ENCODE measurements around the gene UBE2K.
"Not testable (repeated sequence)": the region's sequence is repeated elsewhere in the genome, so short reads cannot be mapped to it uniquely, and the experiment has no call there.

UBE2K gene

GRCh38 chr4:39698424-39699009 lies 581 bp downstream of the UBE2K start:
- peak; percentile 83 for DNase-seq

GRCh38 chr4:39699687-39700409 lies 1.9 kb downstream of the UBE2K start:
- DNase-seq = no peak

DNA sequence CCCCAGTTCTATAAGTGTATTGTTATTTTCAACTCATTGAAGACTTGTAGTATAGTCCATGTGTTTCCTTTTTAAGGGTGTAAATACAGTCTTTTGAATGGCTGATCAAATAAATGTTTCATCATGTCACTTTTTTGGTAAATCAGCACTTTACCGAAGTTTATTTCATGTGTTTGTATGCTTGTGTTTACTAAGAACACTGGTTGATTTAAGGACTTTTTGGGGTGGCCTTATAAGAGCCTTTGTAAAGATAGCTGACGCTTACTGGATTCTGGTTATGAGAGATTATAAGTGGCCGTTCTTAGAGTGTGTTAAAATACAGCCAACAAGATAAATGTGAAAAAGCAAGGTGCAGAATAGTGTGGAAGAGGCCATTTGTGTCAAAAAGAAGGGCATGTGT lies 2.6 kb downstream of the UBE2K start:
- DNase-seq = no peak

DNA sequence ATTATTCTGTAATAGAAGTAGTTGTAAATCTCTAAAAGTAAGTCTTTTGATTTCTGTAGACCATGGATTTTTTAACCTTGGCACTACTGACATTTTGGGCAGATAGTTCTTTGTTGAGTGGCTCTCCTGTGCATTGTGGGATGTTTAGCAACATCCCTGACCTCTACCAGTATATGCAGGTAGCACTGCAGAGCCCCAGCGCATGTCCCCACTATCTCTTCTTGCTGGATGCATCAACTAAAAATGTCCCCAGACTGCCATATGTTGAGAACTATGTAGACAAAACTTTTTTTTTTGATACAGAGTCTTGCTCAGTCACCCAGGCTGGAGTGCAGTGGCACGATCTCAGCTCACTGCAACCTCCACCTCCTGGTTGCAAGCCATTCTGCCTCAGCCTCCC lies 4.8 kb downstream of the UBE2K start:
- no peak for DNase-seq

DNA sequence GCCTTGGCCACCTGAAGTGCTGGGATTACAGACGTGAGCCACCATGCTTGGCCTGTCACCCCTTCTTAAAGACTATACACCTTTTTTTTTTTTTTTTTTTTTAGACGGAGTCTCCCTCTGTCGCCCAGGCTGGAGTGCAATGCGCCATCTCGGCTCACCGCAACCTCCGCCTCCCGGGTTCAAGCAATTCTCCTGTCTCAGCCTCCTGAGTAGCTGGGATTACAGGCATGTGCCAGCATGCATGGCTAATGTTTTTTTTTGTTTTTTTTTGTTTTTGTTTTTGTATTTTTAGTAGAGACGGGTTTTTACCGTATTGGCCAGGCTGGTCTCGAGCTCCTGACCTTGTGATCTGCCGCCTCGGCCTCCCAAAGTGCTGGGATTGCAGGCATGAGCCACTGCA lies 6.9 kb downstream of the UBE2K start:
- not testable (repeated sequence) for DNase-seq

DNA sequence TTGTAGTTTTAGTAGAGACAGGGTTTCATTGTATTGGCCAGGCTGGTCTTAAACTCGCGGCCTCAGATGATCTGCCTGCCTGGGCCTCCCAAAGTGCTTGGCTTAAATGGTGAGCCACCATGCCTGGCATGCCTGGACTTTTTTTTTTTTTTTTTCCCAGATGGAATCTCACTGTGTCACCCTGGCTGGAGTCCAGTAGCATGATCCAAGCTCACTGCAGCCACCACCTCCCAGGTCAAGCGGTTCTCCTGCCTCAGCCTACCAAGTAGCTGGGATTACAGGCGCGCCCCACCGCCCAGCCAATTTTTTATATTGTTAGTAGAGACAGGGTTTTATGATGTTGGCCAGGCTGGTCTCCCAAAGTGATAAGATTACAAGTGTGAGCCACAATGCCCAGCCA lies 8.4 kb downstream of the UBE2K start:
- no peak for DNase-seq

- no peak for DNase-seq
Observed at GRCh38 chr4:39706741-39707511, 9.0 kb downstream of the UBE2K start.

- DNase-seq = no peak
Observed at GRCh38 chr4:39710098-39710896, 12.4 kb downstream of the UBE2K start.

DNA sequence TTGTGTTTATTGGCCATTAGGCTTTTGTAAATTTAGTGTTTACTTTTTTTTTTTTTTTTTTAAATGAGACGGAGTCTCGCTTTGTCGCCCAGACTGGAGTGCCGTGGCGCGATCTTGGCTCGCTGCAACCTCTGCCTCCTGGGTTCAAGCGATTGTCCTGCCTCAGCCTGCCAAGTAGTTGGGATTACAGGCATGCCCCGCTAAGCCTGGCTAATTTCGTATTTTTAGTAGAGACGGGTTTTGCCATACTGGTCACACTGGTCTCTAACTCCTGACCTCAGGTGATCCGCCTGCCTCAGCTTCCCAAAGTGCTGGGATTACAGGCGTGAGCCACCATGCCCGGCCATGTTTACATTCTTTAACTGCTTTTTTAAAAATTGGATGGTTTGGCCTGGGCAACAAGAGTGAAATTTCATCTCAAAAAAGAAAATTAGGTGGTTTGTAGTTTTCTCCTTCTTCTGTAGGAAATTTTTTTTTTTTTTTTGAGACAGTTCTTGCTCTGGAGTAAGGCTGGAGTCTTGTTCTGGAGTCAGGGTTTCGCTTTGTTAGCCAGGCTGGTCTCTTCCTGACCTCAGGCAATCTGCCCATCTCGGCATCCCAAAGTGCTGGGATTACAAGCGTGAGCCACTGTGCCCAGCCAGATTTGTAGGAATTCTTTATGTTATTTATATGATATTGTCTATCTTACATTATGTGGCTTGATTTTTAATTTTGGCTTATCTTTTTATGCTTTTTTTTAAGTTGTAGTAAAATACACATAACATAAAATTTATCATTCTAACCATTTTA lies 15.1 kb downstream of the UBE2K start:
- DNase-seq = no peak

DNA sequence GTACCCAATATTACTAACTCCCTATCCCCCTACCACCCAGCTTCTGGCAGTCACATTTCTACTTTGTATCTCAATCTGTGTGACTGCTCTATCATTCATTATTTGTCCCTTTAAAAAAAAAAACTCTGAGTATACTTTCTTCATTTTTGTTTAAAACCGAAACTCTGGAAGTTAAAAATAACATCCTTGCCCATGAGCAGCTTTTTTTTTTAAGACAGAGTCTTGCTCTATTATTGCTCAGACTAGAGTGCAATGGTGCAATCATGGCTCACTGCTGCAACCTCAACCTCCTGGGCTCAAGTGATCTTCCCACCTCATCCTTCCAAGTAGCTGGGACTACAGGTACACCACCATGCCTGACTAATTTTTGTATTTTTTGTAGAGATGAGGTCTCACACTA lies 15.8 kb downstream of the UBE2K start:
- no peak for DNase-seq

DNA sequence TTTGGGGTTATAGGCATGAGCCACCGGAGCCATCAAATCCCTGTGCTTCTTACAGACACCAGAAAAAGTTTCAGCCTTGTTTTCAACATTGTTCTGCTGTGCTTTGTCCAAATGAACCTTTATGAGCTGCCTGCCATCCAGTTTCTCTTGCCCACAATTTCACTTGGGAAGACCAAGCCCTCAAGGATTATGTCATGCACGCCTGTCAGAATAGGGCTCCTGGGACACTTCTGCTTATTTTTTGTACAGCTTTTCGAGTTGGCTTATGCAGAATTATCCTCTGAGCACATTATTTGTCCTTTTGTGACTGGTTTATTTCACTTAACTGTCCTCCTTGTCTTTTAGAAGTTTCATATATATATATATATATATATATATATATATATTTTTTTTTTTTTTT lies 16.2 kb downstream of the UBE2K start:
- DNase-seq = no peak

DNA sequence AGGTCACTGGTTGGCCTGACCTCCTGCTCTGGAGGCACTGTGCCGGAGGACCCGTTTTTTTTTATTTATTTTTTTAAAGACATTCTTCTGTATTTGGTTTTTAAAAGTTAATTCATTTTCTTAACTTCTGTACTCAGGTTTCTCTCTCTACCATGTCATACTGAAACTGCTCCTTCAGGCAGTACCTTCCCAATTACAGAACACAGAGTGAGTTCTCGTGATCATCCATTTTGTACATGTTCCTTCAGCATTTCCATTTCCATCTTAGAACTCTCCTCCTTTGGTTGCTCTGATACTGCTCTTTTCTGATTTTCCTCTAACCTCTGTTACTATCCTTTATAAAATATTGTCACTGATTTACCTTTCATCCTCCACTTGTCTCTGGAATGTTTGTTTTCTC lies 17.9 kb downstream of the UBE2K start:
- DNase-seq = no peak

DNA sequence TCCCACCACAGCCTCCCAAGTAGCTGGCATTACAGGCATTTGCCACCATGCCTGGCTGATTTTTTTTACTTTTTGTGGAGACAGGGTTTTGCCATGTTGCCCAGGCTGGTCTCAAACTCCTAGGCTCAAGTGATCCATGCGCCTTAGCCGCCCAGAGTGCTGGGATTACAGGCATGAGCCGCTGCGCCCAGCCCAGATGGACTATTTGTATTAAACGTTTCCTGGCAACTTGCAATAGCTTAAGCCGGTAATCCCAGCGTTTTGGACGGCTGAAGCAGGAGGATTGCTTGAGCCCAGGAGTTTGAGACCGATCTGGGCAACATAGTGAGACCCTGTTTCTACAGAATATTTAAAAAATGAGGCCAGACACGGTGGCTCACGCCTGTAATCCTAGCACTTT lies 18.4 kb downstream of the UBE2K start:
- DNase-seq = no peak

DNA sequence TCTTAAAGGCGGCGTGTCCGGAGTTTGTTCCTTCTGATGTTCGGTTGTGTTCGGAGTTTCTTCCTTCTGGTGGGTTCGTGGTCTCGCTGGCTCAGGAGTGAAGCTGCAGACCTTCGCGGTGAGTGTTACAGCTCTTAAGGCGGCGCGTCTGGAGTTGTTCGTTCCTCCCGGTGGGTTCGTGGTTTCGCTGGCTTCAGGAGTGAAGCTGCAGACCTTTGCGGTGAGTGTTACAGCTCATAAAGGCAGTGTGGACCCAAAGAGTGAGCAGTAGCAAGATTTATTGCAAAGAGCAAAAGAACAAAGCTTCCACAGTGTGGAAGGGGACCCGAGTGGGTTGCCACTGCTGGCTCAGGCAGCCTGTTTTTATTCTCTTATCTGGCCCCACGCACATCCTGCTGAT lies 19.8 kb downstream of the UBE2K start:
- peak; percentile 16 for DNase-seq

DNA sequence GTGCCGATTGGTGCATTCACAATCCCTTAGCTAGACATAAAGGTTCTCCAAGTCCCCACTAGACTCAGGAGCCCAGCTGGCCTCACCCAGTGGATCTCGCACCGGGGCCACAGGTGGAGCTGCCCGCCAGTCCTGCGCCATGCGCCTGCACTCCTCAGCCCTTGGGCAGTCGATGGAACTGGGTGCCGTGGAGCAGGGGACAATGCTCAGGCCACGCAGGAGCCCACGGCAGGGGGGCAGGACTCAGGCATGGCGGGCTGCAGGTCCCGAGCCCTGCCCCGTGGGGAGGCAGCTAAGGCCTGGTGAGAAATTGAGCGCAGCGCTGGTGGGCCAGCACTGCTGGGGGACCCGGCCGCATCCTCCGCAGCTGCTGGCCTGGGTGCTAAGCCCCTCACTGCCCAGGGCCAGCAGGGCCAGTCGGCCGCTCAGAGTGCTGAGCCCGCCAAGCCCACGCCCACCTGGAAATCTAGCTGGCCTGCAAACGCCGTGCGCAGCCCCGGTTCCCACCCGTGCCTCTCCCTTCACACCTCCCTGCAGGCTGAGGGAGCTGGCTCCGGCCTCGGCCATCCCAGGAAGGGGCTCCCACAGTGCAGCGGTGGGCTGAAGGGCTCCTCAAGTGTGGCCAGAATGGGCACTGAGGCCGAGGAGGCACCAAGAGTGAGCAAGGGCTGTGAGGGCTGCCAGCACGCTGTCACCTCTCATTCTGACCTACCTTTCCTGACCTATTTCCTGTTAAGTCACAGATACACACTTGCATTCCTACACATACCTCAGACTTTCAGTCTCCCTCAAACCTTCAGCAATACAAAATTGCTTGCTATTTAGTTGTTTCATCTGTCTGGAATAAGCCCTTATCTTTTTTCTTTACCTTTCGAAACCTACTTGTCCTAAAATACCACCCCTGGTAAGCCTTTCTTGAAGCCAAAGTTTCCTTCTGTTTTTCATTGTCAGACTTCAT lies 20.7 kb downstream of the UBE2K start:
- peak; percentile 59 for DNase-seq

DNA sequence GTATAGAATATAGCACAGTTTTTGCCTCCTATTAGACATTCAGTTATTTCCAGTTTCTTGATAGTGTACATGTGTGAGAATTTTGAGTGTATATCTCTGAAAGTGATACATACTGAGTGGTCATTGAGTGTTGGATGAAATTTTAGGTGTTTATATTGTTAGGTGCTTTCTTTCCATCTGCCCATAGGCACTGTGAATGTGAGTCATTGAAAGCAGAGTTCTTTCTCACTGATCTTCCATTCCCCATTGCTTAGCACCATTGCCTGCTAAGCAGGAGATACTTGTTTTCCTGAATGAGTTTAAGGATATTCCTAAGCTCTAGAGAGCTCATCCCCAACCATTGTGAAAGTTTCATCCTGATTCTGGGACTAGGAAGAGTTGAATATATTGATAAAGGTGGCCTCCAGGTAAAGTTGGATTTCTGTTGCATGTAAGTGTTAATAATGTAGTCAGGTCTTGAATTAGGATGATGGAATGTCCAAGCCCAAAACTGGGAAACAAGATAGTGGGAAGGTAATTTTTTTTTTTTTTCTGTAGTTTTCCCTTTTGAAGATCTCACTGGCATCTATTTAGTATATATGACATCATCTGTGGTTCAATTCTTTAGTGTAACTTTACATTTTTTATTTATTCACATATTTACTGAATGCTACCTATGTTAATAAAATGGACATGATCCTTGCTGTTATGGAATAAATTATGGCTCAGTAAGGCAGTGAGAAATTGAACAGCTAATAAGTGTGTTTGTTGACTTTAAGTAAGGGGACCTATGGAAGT lies 22.1 kb downstream of the UBE2K start:
- DNase-seq = no peak

DNA sequence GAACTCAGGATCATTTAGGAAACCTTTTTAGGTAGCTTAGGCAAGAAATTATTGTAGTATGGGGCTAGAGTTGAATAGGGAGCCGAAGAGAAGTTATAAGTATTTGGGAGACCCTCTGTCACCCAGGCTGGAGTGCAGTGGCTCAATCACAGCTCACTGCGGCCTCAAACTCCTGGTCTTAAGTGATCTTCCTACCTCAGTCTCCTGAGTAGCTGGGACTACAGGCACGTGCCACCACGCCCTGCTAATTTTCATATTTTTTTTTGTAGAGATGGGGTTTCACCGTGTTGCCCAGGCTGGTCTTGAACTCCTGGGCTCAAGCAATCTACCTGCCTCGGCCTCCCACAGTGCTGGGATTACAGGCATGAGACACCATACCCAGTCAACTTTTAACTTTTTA lies 23.3 kb downstream of the UBE2K start:
- peak; percentile 24 for DNase-seq

DNA sequence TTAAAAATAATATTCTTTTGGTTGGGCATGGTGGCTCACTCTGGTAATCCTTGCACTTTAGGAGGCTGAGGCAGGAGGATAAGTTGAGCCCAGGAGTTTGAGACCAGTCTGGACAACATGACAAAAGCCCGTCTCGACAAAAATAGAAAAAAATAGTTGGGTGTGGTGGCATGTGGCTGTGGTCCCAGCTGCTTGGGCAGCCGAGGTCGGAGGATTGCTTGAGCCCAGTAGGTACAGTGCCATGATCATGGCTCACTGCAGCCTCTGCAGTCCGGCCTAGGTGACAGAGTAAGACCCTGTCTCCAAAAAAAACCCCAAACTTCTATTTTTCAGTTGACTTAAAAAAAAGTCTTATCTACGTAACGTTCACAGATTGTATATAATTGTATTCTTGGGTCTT lies 23.9 kb downstream of the UBE2K start:
- no peak for DNase-seq

GRCh38 chr4:39729557-39729956 lies 31.6 kb downstream of the UBE2K start:
- no peak for DNase-seq

- no peak for DNase-seq
Observed at GRCh38 chr4:39730072-39730471, 32.1 kb downstream of the UBE2K start.

GRCh38 chr4:39731908-39732307 lies 34.0 kb downstream of the UBE2K start:
- no peak for DNase-seq

Measured in activated effector memory CD4-positive, alpha-beta T cell treated with anti-CD3 and anti-CD28 coated beads, Interleukin-2, amount 50 U/mL, for 16 hours (primary cell).